Pulmonary artery endothelial cell (primary cell): ENCODE data around the gene XRCC5. TPM values are rescaled to one million over a fixed set of nuclear protein-coding genes. Genes with fewer than 3 reads are reported as not detected.
A peak's percentile ranks its signal among the peaks of the same experiment; 100 is the strongest.
"Not testable (repeated sequence)": the region's sequence is repeated elsewhere in the genome, so short reads cannot be mapped to it uniquely, and the experiment has no call there.

ENCODE experiments used
- DNase-seq: peaks from one replicate; pipeline ENCODE4 v3.0.0-alpha.2; 2011; ENCODE audit warnings: low read depth, low spot score
- total RNA-seq: library from RNA; depleted of rRNA; stranded (reverse); fragments of >200 nt; gene quantifications from 2 replicates; pipeline ENCODE4 v1.2.3, GENCODE V29; 2014

XRCC5 gene
- total RNA-seq, 1 donor from 2014 or later, result 322 TPM

DNA sequence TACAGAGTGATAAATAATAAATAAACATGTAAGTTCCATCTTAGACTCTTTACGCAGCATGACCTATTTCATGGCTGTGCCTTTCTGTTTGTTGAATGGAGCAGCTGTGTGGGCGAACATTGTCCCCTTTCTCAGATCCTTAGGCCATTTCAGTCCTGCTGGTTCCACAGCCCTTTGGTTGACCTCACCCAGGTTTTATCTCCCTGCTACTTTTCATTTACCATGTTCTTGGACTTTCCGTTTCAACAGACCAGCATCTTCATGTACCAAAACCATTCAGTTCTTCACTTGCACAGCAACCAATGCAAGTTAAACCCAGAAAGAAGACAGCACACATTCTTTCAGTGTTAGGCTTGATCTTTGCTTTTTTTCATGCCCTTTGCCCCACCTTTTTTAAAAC lies 83.8 kb downstream of the XRCC5 start:
- no peak for DNase-seq

DNA sequence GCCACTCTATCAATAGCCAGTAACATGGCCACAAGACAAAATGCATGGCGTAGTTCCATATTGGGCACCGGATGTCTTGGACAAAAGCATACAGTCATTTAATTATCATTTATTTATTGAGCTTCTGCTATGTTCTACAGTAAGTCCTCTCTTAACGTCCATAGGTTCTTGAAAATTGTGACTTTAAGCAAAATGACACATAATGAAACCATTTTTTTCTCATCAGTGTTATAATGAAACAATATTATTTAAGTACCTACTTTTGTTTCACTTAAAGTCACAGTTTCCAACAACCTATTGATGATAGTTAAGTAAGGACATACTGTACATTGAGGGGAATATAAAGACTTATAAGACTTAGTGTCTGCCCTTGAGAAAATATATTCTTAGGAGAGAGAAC lies 84.9 kb downstream of the XRCC5 start:
- DNase-seq, result no peak

DNA sequence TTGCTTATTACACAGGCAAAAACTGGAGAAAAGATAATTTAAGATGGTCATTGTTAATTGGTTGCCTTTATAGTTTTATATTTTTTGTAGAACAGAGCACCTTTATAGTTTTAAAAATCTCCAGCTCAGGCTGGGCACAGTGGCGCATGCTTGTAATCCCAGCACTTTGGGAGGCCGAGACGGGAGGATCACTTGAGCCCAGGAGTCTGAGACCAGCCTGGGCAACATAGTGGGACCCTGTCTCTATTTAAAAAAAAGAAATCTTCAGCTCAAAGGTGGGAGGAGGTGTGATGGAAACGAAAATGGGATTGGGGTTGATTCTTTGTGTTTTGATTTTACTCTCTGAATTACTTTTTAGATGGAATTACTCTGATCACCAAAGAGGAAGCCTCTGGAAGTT lies 85.4 kb downstream of the XRCC5 start:
- no peak for DNase-seq

DNA sequence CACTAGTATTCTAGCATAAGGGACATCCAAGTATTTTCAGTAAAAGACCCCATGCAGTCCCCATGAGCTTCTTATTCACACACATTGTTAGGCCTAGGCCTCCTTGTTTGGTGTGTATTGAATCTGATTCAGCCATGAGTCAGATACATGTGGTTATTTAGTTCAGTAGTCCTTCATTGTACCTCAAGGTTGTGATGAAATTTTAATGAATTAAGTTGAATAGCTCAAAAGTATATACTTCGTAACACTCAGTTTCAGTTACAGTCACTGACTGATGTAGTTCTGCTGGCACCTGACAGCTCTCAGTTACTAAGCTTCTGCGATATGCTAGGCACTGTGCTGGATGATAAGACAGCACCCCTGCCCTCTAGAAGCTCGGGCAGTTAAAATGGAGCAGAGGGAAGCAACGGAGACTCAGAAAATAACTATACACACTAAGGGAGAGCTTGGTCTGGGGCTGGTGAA lies 86.4 kb downstream of the XRCC5 start:
- DNase-seq, result no peak

DNA sequence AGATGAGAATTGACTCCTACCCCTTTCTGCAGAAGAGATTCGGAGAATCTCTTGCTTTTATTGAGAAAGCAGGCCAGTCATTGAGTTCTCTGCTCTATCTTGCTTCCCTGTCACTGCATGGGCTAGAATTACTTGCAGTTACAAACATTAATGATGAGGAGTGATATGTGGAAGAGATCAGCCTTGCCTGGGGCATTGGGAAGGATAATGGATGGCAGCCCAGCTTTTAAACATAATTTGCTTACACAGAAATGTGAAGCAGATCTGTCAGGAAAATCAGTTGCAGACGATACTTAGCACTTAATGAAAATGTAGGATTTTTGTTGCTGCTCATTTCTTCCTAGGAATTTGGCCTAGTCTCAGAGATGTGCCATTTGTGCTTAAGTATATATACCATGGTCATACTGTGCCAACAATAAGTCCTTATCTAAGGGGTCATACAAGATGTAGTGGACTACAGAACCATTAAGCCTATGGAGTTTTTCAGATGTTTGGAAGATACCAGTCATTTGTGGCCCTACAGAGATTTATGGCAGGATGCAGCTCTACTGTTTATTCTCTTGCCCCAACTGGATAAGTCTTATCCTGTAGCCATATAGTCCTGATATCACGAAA lies 92.7 kb downstream of the XRCC5 start:
- no peak for DNase-seq

DNA sequence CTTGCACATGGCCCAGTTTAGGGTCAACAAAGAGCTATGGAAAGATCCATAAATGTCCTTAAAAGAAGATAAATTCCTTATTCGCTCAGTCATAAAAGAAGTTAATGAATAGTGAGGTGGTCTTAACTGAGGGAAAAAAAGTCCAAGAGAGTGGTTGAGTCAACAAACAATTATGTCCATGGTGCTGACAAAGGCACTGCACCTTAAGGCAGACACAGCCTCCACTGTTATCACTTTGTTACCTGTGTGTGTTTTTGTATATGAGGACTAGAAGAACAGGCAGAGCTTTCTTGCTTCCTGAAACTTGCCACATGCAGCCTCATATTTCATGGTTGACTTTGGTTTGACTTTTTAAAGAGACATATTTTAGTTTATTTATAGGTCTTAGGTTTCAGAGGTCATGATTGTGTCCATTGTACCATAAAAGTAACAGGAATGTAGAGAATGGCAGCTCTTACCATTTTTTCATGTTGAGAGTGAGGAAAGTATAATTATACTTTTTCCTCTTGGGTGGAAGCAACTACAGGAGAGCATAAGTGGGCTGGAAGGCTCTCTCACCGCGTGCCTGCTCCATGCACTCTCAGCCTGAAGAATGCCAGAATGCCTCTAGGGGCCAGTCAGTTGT lies 93.6 kb downstream of the XRCC5 start:
- no peak for DNase-seq

DNA sequence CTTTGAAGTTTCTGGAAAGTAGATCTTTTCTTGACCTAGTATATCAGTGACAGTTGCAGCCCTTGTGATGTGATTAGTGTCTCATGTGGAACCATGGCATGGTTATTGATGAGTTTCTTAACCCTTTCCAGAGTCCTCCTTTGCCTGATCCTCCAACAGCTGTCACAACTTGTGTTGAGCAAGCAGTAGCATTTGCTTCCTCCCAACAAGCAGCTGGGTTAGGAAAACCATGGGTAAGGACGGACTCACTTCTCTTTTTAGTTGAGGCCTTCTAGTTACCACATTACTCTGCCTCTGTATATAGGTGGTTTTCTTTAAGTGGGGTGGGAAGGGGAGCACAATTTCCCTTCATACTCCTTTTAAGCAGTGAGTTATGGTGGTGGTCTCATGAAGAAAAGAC lies 96.3 kb downstream of the XRCC5 start:
- no peak for DNase-seq

DNA sequence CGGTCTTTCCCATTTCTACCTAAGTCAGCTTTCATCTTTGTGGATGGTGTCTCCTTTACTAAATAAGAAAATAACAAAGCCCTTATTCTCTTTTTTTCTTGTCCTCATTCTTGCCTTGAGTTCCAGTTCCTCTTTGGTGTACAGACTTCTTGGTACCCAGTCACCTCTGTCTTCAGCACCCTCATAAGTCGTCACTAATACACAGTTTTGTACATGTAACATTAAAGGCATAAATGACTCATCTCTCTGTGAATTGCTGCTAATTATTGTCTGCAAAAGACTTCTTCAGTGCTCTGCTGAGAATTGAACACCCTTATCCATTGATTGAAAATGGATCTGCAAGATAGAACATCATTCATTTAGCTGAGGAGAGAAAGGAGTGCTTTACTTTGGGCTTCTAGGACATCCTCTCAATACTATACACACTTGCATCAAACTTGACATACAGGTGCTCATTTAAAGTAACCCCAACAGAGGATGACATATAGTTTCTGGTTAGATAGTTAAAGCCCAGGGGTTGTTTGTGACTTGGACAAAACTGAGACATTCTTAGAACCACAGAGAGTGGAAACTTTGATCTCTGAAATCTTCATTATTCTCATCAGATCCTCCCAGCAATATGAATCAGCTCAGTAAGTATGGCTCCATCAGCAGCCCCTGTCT lies 97.0 kb downstream of the XRCC5 start:
- DNase-seq, result no peak

DNA sequence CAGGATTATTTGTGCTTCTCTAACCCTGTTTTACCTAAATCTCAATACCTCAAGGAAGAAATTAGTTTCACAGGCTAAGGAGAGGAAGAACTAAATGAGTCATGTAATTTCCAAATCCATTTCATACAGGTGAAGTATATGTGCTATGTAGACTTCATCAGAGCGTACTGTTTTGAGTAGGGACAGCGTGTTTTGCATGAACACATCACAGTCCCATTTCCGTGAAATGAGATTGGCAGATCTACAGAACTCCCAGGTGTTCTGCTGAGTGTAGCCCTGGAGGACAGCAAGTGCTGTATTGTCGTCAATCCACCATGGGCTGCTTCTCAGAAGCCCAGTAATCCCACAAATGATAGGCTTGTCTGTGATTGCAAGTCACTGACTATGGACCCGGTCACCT lies 97.7 kb downstream of the XRCC5 start:
- DNase-seq, result no peak

DNA sequence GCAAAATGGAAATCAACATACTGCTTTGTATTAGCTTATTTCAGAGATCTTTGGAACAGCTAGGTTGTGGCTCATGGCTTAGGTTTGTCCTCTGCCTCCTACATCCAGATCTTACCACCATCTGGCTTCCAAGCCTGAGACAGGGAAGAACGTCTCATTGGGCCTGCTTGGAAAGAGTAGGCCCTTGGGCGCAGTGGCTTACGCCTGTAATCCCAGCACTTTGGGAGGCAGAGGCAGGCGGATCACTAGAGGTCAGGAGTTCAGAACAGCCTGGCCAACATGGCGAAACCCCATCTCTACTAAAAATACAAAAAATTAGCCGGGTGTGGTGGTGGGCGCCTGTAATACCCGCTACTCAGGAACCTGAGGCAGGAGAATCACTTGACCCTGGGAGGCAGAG lies 99.5 kb downstream of the XRCC5 start:
- DNase-seq, result not testable (repeated sequence)

DNA sequence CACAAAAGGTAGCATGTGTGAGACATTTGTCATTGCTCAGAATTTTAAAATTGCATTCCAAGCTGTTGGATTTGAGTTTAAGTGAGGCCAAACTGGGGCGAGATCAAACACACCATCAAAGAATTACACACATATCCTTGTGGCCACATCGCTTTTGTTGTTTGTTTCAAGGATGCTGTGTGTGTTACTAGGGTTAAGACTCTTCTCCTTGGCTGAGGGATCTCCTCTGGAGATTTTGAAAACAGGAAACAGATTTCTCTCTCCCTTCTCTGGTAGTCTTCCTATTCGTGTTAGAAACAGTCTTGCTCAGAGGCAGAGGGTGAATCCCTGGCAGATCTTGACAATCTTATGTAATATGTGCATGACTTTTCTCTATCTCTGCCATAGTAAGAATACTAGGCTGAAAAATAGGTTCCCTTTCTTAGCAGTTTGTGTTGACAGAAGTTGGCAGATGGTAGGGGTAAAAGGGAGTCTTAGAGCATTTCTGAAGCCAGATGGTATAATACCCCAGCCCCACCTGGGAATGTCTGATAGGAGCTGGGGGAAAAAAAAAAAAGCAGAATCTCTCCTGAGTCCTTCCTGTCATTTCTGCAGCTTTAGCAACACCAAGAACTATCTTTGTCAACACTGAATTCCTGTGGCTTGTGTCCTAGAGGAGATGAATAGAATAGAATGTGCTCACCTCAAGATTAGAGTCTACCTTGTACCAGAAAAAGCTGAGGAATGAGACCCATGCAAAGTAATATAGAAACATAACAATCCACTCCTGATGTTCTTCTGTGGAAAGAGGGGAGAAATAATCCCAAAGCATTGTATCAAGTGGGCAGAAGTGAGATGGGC lies 101.8 kb downstream of the XRCC5 start:
- peak; percentile 24 for DNase-seq

DNA sequence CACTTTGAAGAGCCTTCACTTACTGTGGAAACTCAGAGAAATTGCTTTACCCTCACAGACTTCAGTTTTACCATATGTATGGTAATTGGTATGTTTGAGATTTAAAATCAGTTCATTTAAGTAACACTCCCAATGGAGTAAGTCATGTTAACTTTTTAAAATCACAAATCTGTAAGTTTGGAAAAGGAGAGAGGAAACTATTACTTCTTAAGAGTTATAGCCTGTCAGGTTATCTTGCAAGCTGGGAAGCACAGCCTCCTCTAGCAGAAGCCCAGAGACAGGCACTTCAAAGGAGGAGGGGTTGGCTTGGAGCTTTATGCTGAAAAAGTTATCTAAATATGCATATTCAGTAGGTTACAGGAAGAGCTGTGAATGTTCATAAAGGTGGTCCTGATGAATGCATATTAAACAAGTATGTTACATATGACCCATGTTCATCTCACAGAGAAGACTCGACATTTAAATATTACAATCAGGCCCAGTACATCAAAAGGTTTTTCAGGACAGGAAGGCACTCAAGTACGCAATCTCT lies 102.5 kb downstream of the XRCC5 start:
- DNase-seq, result no peak

DNA sequence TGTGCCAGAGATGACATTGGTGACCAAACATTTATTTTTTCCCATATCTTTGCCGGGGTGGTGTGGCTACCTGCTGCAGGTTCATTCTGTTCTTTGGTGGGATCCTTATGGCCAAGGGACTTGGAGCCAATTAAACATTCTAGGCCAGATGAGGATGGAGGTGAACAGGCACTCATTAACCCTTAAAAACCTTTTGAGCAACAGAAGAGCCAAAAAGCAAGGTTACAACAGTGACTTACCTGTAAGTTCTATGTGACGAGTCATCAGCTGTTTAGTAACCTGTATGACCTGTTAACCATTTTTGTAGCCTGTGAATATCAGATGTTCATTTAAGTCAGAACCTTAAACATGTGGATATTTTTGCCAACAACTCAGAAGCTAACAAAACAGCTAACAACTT lies 105.6 kb downstream of the XRCC5 start:
- no peak for DNase-seq

DNA sequence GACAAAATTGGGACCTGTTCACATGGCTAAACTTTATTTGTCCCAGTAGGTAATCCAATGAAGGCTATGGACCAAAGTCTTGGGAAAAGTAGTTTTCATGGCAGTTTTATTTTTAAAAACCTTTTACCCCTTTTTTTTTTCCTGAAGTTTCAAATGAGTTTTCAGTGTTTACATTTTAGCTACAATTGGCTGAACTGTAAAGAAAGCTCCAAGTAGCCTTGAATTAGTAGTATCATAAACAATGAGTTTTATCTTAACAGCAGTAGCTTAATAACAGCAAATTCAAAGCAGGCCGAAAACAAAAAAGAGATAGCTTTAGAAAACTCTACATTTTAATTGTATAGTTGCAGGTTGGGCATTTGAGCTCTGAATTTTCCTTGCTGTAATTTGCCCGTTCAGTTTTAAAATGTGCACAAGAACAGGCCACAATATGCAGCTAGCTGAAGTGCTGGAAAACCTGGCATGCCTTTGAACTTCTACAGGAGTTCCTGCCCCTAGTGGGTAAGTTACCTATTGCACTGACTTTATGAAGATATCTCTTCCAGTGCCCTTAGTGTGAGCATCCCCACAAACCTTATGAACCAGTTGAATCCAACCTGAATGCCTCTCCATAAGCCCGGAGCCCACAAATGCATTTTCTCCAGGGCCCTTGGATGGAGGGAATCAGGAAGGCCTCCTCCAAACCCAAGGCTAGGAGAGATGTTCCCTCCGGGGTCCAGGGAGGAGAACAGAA lies 106.7 kb downstream of the XRCC5 start:
- no peak for DNase-seq

DNA sequence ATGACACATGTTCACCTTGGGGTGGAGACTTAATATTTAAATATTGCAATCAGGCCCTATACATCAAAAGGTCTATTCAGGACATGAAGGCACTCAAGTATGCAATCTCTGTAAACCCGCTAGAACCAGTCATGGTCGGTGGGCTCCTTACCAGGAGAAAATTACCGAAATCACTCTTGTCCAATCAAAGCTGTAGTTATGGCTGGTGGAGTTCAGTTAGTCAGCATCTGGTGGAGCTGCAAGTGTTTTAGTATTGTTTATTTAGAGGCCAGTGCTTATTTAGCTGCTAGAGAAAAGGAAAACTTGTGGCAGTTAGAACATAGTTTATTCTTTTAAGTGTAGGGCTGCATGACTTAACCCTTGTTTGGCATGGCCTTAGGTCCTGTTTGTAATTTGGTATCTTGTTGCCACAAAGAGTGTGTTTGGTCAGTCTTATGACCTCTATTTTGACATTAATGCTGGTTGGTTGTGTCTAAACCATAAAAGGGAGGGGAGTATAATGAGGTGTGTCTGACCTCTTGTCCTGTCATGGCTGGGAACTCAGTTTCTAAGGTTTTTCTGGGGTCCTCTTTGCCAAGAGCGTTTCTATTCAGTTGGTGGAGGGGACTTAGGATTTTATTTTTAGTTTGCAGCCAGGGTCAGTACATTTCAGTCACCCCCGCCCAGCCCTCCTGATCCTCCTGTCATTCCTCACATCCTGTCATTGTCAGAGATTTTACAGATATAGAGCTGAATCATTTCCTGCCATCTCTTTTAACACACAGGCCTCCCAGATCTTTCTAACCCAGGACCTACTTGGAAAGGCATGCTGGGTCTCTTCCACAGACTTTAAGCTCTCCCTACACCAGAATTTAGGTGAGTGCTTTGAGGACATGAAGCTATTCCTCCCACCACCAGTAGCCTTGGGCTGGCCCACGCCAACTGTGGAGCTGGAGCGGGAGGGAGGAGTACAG lies 108.1 kb downstream of the XRCC5 start:
- DNase-seq, result no peak

DNA sequence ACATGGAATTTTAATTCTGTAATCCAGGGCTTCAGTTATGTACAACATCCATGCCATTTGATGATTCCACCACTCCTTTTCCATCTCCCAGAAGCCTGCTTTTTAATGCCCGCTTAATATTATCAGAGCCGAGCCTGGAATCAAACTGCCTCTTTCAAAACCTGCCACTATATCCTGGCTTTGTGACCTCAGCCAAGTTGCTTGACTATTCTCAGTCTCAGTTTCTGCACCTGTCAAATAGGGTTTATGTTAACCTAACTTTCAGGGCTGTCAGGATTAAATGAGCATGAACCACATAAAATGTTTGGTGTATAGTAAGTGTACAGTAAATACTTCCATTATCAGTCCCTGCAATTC lies 108.7 kb downstream of the XRCC5 start:
- no peak for DNase-seq

DNA sequence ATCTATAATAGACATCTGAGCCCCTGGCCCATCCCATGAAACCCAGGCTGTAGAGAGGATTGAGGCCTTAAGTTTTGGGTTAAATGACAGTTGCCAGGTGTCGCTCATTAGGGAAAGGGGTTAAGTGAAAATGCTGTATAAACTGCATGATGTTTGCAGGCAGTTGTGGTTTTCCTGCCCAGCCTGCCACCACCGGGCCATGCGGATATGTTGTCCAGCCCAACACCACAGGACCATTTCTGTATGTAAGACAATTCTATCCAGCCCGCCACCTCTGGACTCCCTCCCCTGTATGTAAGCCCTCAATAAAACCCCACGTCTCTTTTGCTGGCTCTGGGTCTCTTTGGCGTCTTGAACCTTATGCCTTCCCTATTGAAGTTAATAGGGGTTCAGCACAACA lies 110.7 kb downstream of the XRCC5 start:
- no peak for DNase-seq

DNA sequence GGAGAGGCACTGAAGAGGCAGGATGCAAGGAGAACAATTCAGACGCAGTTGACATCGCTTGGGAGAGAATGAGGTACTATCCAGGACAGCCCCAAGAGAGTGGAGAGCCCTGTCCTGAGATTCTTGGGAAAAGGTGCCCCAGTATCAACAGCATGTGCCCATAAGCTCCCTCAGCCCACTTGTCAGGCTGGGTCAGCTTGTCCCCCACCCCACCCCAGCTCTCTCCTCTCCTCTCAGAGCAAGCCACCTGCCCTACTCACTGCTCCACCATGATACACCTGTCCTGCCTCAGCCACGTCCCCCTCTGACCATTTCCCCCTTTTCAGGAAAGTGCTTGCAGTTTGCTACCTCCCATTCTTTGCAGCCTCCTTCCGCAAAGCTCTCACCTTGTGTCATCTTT lies 111.8 kb downstream of the XRCC5 start:
- no peak for DNase-seq

DNA sequence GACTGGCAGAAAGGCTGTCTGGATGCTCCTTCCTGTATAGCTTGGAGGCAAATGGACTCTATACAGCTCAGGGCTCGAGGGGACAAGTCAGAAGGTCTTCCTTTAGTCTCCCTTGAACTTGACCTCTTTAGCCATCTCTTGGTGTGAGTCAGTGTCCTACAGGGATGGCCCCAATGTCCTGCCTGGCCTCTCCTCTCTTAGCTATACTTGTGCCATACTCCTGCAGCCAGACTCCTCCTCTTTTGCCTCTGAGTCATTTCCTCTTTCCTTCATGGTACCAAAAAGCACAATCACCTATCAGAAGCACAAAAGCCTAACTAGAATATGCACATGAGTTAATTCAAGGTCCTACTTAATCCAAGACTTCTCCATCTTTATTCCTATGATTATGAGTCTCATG lies 112.7 kb downstream of the XRCC5 start:
- no peak for DNase-seq
